HT-29 (cell line): ENCODE measurements around the gene LCN1. TPM values are rescaled to one million over a fixed set of nuclear protein-coding genes. Genes with fewer than 3 reads are reported as not detected.
"Not testable (repeated sequence)": the region's sequence is repeated elsewhere in the genome, so short reads cannot be mapped to it uniquely, and the experiment has no call there.

ENCODE experiments used
- DNase-seq: peaks from one replicate; pipeline ENCODE4 v3.0.0-alpha.2; 2015; ENCODE audit warnings: low spot score
- total RNA-seq: library from RNA; depleted of rRNA; stranded (reverse); fragments of >200 nt; shearing (Covaris generic); gene quantifications from 2 replicates; pipeline ENCODE4 v1.2.3, GENCODE V29; 2014

The LCN1 gene
- total RNA-seq, 1 experiment from 2014 or later, result not detected

GRCh38 chr9:135522137-135522877 is 1.1 kb downstream of the LCN1 start:
- DNase-seq, result no peak

DNA sequence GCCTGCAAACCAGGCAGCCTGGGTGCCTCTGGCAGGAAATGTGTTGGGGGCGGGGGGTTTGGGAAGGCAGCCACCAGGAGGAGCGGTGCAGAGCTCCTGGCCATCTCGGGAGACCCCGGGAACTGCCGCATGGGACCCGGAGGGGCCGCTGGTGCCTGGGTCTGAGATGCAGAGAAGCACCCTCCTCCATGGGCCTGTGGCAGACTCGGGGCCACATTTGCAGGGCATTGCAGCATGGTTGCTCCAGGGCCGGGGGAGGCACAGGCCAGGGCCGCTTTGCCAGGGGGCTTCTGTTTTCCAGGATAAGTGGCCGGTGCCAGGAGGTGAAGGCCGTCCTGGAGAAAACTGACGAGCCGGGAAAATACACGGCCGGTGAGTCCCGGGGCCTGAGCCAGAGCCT is 1.7 kb downstream of the LCN1 start:
- no peak for DNase-seq

DNA sequence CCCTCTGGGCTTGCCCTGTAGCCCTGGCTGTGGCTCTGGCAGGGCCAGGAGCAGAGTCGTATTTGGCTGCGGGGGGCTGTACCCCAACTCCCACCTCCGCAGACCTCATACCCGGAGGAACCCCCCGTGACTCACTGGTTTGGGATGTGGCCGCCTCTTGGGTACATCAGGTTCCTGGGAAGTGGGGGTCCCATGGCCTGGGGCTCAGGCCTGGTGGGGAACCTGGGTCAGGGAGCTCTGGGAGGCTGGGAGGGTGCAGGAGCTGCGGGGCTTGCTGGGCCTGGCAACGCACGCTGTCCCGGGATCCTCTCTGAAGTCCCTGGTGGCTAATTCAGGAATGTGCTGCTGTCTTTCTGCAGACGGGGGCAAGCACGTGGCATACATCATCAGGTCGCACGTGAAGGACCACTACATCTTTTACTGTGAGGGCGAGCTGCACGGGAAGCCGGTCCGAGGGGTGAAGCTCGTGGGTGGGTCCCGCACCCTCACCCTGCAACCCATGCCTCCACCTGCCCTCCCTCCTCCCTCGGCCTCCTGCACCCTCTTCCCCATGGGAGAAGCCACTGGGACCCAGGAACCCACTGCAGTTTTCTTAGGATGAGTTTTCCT is 2.4 kb downstream of the LCN1 start:
- no peak for DNase-seq

DNA sequence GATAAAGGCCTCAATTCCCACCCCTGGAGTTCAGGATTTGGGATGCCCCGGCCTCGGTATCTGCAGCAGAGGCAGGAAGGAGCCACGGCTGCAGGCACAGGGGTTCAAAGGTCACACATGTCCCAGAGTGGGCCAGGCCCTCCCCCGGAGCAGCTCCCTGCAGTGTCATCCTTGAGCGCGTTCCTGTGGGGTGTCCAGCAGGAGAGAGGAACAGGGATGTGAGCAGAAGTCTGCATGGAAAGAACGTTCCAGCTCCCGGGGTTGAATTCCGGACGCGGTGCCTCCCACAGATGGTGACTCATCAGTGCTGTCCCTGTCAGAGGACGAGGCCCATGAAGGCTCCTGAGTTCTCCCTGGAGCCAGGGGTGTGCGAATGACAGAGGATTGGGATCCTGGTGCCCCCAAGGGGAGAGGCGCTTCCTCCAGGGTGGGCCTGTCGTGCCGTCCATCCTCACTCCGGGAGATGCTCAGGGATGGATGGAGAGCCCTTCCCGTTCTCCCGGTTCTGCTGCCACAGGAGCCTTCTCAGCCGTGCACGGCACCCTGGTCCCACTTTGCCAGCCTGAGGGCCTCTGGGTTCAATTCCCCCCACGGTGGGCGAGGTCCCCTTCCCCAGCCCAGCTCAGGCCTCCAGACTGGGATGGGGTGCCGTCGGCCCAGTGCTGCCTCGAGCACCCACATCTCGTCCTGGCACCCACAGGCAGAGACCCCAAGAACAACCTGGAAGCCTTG is 3.1 kb downstream of the LCN1 start:
- DNase-seq, result no peak

GRCh38 chr9:135525241-135526088 is 4.2 kb downstream of the LCN1 start:
- DNase-seq, result no peak

DNA sequence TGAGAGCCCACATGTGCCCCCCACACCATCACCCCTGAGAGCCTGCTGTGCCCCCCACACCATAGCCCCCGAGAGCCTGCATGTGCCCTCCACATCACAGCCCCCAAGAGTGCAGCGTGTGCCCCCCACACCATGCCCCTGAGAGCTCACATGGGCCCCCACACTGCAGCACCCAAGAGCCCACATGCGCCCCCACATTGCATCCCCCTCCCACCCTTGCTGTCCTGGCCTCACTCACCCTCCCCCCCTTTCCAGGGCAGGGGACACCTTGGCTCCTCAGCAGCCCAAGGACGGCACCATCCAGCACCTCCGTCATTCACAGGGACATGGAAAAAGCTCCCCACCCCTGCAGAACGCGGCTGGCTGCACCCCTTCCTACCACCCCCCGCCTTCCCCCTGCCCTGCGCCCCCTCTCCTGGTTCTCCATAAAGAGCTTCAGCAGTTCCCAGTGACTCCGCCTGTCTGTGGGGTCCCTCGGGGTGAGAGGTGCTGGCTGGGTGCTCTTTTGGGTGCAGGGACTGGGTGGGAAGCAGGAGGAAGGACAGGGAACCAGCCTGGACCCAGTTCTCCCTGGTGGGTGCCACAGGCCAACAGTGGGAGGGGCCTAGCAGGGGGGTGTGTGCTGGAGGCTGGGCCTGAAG is 5.0 kb downstream of the LCN1 start:
- no peak for DNase-seq

- DNase-seq, result no peak
These were observed 5.7 kb downstream of the LCN1 start for GRCh38 chr9:135526730-135527571.

DNA sequence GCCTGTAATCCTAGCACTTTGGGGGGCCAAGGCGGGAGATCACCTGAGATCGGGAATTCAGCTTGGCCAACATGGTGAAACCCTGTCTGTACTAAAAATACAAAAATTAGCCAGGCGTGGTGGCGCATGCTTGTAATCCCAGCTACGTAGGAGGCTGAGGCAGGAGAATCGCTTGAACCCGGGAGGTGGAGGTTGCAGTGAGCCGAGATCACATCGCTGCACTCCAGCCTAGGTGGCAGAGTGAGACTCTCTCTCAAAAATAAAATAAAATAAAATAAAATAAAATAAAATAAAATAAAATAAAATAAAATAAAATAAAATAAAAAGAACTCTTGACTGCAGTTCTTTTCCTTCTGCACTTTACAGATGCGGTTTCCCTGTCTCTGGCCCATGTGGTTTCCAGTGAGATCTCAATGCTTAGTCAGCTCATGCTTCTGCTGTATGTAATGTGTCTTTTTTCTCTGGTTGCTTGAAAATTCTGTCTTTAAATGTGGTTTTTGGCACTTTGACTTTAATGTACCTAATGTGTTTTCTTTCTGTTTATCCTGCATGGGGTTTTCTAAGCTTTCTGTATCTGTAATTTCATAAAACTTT is 7.7 kb downstream of the LCN1 start:
- DNase-seq, result not testable (repeated sequence)

DNA sequence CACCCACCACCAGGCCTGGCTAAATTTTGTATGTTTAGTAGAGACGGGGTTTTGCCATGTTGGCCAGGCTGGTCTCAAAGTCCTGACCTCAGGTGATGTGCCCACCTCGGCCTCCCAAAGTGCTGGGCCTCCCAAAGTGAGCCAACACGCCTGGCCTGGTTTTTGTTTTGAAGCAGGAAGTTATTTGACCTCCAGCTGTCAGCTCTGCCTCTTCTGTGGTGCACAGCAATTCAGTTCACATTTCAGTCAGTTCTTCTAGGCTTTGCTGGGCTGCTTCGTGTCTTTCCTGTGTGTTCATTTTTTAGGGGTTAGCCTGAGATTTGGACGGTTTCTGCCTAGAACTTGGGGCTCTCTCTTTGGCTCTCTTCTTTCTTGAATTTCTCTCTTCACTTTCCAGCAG is 8.9 kb downstream of the LCN1 start:
- no peak for DNase-seq

DNA sequence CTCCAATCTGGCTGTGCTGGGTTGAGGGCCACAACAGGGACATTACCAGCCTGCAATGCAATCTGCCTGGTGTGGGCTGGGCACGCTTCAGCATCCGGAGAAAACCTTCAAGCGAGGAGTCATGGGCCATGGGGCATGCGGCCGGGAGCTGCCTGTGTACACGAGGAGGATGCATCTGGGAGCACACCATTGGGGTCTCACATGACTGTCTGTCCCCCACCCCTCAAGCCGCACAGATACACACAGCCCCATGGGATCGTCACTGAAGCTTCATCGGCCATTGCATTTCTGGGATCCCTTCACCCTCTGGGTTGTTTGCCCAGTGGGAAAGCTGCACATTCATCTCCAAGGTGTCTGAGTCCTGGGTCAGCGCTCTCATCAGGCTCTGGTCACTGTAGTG is 9.9 kb downstream of the LCN1 start:
- no peak for DNase-seq

- DNase-seq, result no peak
These were observed 11.9 kb downstream of the LCN1 start for GRCh38 chr9:135533113-135533512.

- DNase-seq, result no peak
These were observed 12.4 kb downstream of the LCN1 start for GRCh38 chr9:135533674-135534073.

- not testable (repeated sequence) for DNase-seq
These were observed 13.0 kb downstream of the LCN1 start for GRCh38 chr9:135534192-135534711.

DNA sequence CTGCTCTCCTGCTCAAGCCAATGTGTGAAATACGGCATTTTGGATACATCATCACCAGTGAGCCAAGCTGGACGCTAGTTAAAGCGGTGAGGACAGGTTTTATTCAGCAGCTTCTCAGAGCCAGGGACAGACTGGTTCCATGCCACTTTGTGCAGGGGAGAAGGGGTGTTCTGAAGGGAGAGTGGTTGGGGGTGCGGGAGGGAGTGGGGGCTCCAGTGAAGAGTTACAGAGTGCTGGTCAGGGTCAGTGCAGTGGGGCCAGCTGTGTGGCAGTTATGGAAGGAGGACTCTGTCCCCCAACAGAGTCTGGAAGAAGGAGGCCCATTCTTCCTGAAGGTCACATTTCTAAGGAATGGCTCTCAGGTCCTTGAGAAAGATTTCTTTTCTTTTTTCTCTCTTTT is 13.6 kb downstream of the LCN1 start:
- not testable (repeated sequence) for DNase-seq

DNA sequence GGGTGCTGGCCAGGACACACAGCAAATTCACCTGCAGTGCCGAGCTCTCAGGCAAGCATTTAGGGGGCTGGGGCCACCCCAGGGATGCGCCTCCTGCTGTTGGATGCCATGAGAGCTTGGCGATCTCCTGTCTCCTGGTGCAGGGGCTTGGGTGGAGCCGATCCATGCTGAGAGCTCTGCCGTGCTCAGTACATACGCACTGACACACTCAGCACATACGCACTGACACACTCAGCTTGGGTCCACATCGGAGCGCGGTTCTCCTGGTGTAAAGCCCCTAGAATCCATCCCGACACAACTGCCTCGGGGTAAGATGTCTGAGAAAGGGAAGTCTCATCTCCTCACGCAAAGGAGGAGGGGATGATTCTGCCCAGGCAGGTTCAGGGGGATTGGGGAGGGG is 14.4 kb downstream of the LCN1 start:
- DNase-seq, result not testable (repeated sequence)

DNA sequence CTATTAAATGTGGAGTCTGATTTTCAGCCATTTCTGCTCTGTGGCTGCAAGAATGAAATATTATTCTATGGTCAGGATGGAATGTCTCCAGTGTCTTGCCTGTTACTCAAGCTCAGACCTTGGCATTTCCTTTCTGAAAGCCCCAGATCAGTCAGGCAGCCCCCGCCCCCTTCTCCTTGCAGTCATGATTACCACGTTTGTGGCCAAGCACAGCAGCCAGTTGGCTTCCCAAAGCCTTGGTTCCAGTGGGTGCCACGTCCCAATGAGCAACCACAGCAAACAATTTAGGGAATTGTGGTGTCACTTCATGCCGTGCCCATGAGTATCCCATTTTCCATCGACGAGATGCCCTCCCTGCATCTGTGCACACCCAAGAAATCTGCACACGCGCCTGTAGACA is 15.0 kb downstream of the LCN1 start:
- no peak for DNase-seq

DNA sequence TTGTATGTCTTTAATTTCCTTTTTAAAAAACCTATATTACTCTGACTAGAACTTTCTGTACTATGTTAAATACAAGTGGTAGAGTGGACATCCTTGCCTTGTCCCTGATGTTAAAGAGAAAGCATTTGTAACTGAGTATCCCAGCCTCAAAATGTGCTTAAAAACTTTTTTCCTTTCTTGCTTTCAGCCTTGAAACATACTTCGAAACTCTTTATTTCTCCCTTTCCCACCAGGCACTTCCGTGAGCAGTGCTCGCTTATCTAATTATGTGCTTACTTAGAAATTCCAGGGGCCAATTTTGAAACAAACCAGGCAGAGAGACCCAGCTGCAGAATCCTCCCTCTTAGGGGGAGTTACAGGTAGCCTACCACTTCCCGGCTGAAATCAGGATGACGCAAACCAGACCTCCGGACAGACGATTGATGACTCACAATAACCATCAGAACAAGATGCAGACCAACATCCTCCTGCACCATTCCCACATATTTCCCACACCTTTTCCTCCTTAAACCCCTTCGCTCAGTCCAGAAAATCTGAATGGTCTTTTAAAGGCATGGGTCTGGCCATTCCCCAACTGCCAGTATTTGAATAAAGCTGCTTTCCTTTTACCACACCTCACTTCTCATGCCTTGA is 22.1 kb downstream of the LCN1 start:
- DNase-seq, result not testable (repeated sequence)

- DNase-seq, result no peak
These were observed 23.9 kb downstream of the LCN1 start for GRCh38 chr9:135544981-135545635.
